ENCODE data around the gene CTU2. TPM values are rescaled to one million over a fixed set of nuclear protein-coding genes. Genes with fewer than 3 reads are reported as not detected.

The CTU2 gene
- total RNA-seq, 1 experiment from 2014 or later: 24.8 TPM

- Histone ChIP-seq H3K4me3 (ENCODE audit: low read depth in 2 of 2, low read length in 2 of 2) (no peak overlapping the region), H3K27ac (ENCODE audit: low read length) (no peak overlapping the region), H3K36me3 (ENCODE audit: control insufficient read depth, insufficient read depth, low read length) (no peaks in the 10 kb centered on the region), H3K4me1 (ENCODE audit: control insufficient read depth, insufficient read depth, low read length) (no peaks in the 10 kb centered on the region), H3K9me3 (ENCODE audit: control insufficient read depth, insufficient read depth, low read depth, low read length) (no peaks in the 10 kb centered on the region), H3K27me3 (ENCODE audit: control insufficient read depth, insufficient read depth, low read length) (no peaks in the 10 kb centered on the region)
- ATAC-seq (no peak), DNase-seq (ENCODE audit: low read depth, low spot score) (no peak)
- ChIA-PET CTCF (no interaction called here), POLR2A (no interaction called here)
- in situ Hi-C loops (cut with HindIII; ENCODE audit: low pct_unique_long_range_greater_than_20kb, low sequenced_read_pairs): no loop called here
- intact Hi-C loops (cut with micrococcal nuclease; ENCODE audit: unreplicated experiment): no loop called here
- BruUV-seq (replicated peaks): no TSS peak
- TF ChIP-seq SIN3A (IDR thresholded peaks at IDR 0.05; ENCODE audit: borderline replicate concordance, insufficient read depth, low read depth, low read length): no peak
- TF ChIP-seq, protein P1, sequence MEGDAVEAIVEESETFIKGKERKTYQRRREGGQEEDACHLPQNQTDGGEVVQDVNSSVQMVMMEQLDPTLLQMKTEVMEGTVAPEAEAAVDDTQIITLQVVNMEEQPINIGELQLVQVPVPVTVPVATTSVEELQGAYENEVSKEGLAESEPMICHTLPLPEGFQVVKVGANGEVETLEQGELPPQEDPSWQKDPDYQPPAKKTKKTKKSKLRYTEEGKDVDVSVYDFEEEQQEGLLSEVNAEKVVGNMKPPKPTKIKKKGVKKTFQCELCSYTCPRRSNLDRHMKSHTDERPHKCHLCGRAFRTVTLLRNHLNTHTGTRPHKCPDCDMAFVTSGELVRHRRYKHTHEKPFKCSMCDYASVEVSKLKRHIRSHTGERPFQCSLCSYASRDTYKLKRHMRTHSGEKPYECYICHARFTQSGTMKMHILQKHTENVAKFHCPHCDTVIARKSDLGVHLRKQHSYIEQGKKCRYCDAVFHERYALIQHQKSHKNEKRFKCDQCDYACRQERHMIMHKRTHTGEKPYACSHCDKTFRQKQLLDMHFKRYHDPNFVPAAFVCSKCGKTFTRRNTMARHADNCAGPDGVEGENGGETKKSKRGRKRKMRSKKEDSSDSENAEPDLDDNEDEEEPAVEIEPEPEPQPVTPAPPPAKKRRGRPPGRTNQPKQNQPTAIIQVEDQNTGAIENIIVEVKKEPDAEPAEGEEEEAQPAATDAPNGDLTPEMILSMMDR (IDR thresholded peaks at IDR 0.05): no peak
- no peak for TF ChIP-seq POLR2AphosphoS5 (IDR thresholded peaks at IDR 0.05; ENCODE audit: low read depth, low read length)
- TF ChIP-seq, protein P2, sequence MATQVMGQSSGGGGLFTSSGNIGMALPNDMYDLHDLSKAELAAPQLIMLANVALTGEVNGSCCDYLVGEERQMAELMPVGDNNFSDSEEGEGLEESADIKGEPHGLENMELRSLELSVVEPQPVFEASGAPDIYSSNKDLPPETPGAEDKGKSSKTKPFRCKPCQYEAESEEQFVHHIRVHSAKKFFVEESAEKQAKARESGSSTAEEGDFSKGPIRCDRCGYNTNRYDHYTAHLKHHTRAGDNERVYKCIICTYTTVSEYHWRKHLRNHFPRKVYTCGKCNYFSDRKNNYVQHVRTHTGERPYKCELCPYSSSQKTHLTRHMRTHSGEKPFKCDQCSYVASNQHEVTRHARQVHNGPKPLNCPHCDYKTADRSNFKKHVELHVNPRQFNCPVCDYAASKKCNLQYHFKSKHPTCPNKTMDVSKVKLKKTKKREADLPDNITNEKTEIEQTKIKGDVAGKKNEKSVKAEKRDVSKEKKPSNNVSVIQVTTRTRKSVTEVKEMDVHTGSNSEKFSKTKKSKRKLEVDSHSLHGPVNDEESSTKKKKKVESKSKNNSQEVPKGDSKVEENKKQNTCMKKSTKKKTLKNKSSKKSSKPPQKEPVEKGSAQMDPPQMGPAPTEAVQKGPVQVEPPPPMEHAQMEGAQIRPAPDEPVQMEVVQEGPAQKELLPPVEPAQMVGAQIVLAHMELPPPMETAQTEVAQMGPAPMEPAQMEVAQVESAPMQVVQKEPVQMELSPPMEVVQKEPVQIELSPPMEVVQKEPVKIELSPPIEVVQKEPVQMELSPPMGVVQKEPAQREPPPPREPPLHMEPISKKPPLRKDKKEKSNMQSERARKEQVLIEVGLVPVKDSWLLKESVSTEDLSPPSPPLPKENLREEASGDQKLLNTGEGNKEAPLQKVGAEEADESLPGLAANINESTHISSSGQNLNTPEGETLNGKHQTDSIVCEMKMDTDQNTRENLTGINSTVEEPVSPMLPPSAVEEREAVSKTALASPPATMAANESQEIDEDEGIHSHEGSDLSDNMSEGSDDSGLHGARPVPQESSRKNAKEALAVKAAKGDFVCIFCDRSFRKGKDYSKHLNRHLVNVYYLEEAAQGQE (IDR thresholded peaks at IDR 0.05; ENCODE audit: insufficient read depth in 1 of 2, low read depth in 2 of 2, low read length in 1 of 2): no peak
- no peak for TF ChIP-seq TCF7L2 (IDR thresholded peaks at IDR 0.05; ENCODE audit: low read depth, low read length)
Measured at GRCh38 chr16:88692861-88693260, 13.4 kb upstream of the CTU2 start.

DNA sequence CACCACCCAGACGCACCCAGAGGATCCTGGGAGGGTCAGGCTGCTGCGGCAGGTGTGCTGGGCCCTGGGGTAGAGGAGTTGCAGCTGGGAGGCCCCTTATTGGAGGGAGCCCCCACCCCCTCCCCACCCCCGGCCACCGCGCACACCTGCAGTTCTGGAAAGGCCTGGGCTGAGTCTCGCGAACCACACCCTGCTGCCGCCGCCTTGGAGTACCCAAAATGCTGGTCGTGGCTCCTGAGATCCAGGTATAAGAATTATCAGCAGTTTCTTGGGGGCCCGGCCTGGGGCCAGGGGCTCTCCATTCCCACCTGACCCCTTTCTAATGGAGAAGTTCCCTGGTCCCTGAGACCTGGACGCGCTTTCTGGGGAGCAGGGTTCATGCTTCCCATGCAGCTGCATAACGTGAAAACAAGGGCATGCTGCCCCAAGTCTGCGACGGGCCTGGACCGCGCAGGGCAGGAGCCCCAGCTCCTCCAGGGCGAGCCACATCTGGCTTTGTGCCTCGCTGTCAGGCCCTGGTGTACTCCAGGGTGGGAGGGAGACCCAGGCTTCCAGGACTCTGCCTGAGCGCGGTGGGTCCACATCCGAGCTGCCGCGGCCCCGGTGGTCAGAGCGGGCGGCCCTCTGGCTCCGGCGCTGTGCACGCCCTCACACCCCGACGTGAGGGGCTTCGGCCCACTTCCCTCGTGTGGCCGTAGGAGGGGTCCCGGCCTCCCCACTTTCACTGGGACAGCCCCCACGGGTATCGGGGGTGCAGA lies 12.7 kb upstream of the CTU2 start:
- CTCF ChIA-PET: no interaction called here
- BruUV-seq (replicated peaks): no TSS peak
- H3K4me1 ChIP-seq (ENCODE audit: control insufficient read depth, insufficient read depth, low read length): no peaks in the 10 kb centered on the region
- TF ChIP-seq, protein P1 (IDR thresholded peaks at IDR 0.05): no peak
- TF ChIP-seq POLR2AphosphoS5 (IDR thresholded peaks at IDR 0.05; ENCODE audit: low read depth, low read length) (no peak), SIN3A (IDR thresholded peaks at IDR 0.05; ENCODE audit: borderline replicate concordance, insufficient read depth, low read depth, low read length) (no peak), TCF7L2 (IDR thresholded peaks at IDR 0.05; ENCODE audit: low read depth, low read length) (no peak)
- TF ChIP-seq, protein P2 (IDR thresholded peaks at IDR 0.05; ENCODE audit: insufficient read depth in 1 of 2, low read depth in 2 of 2, low read length in 1 of 2): no peak
- no peak overlapping the region for H3K27ac ChIP-seq (ENCODE audit: low read length)
- intact Hi-C loops (cut with micrococcal nuclease; ENCODE audit: unreplicated experiment): no loop called here
- H3K36me3 ChIP-seq (ENCODE audit: control insufficient read depth, insufficient read depth, low read length): no peaks in the 10 kb centered on the region
- no peaks in the 10 kb centered on the region for H3K27me3 ChIP-seq (ENCODE audit: control insufficient read depth, insufficient read depth, low read length)
- no peaks in the 10 kb centered on the region for H3K9me3 ChIP-seq (ENCODE audit: control insufficient read depth, insufficient read depth, low read depth, low read length)
- POLR2A ChIA-PET: no interaction called here
- in situ Hi-C loops (cut with HindIII; ENCODE audit: low pct_unique_long_range_greater_than_20kb, low sequenced_read_pairs): no loop called here
- no peak overlapping the region for H3K4me3 ChIP-seq (ENCODE audit: low read depth in 2 of 2, low read length in 2 of 2)
- DNase-seq (ENCODE audit: low read depth, low spot score) (no peak), ATAC-seq (no peak)
